T-helper 9 cell (primary cell): Measurements from ENCODE around the gene SLC31A1.
"Not testable (repeated sequence)": the region's sequence is repeated elsewhere in the genome, so short reads cannot be mapped to it uniquely, and the experiment has no call there.

Source experiments
- DNase-seq: peaks from one replicate; pipeline ENCODE4 v3.0.0-alpha.2; 2020

The SLC31A1 gene

DNA sequence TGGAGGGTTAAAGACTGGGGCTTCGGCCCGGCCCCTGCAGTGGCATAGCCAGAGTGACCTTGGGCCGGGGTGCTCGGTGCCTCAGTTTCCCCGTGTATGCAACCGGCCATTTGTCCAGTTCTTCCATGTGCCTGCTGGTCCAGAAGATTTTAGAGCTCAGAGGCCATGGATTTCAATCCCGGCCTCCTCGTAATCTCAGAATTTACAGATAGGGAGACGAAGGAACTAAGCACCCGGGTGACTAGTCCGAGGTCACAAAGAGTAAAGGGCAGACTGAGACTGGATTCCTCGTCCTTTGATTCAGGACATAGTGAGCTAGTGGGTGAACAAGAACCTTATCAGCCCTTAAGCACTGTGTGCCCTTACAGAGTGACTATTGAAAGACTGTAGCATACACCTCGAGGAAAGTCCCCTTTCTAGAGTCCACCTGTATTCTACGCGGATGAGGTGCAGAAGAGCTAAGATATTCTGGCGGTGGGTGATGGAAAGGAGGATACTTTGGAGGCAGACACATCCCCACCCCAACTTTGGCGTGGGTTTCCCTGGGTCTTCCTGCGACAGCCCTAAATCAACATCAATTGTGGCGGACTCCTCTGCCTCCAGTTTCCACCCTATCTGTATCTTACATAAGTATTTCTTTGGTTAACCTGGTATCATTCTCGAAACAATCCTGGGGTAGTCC is 597 bp downstream of the SLC31A1 start:
- no peak for DNase-seq

GRCh38 chr9:113222482-113222841 is 1.1 kb downstream of the SLC31A1 start:
- DNase-seq: no peak

DNA sequence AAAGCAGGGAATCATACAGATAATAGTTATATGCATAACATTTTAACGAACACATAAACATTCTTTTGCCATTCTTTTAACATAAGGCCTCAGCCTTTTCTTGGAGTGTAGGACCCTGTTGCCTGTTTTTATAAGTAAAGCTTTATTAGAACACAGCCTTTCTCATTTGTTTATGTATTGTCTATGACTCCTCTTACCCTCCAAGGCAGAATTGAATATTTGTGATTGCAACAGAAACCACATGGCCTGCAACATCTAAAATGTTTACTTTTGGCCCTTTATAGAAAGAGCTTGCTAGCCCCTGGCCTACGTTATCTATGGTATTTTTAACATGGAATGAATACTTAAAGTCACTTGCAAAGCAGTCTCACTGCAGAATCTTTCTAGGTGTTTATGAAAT is 2.6 kb downstream of the SLC31A1 start:
- DNase-seq: no peak

DNA sequence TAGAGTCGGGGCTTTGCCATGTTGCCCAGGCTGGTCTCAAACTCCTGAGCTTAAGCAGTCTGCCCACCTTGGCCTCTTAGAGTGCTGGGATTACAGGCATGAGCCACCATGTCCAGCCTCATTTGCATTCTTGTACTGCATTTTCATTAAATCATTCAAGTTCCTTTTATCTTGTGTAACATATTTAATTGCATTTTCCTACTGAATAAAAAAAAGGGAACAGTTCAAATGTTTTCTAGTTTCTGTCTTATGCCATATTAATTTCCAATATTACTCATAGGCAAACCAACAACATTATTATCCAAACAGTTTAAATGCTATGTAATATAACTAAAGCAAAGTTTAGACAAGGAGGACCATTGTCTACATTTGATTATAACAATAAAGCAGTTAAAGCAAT is 6.1 kb downstream of the SLC31A1 start:
- DNase-seq: no peak

- DNase-seq: no peak
Measured at GRCh38 chr9:113228130-113228665, 6.9 kb downstream of the SLC31A1 start.

GRCh38 chr9:113231701-113232100 is 10.4 kb downstream of the SLC31A1 start:
- DNase-seq: no peak

DNA sequence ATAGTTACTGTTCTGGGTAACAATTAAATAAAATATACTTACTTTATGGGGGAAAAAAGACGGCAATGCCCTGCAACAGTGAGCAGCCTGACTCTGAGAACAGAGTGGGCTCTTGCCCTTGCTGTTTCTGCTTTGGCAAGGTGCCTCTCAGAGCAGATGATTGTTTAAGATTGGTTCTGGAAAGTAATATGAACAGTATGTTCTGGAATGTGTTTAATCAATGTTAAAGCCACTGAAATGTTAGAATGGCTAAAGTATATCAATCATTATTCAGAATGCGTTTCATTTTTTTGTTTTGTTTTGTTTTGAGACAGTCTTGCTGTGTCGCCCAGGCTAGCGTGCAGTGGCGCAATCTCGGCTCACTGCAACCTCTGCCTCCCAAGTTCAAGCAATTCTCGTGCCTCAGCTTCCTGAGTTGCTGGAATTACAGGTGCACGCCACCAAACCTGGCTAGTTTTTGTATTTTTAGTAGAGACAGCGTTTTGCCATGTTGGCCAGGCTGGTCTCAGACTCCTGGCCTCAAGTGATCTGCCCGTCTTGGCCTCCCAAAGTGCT is 14.4 kb downstream of the SLC31A1 start:
- DNase-seq: not testable (repeated sequence)

DNA sequence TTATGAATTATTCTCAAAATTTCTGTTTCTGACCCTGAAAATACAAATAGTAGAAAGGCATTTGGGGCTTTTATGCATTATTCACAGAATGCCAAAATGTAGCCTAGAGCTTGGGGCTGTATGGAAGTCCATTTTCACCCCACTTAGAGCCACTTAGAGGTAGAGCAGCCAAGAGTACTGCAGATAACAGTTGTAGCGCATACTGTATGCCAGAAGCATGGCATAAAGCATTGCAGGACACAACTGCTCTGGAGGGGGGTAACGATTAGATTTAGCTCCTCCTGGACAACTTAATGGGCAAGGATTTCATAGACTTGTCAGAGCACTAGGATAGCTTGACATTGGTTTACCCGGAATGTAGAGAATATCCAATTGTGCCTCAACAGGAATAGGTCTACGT is 15.7 kb downstream of the SLC31A1 start:
- DNase-seq: no peak

GRCh38 chr9:113238202-113238858 is 17.0 kb downstream of the SLC31A1 start:
- DNase-seq: no peak

- DNase-seq: no peak
Measured at GRCh38 chr9:113238859-113239232, 17.5 kb downstream of the SLC31A1 start.

DNA sequence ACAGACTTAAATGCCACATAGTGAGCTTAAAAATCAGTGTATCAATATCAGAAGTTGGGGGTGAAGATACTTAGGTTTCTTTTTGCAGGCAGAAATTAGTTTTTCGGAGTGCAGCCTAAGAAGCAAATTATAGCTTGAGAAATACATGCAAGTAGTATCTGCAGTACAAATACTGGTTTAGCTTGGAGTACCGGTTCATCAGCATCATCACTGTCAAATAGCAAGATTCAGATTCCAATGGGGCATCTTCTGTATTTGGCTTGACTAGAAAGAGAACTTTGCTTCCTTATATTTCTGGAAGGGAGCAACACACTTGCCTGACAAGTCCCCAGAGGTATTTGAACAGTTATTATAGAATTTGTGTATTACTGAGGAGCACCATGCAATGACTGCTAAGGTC is 19.8 kb downstream of the SLC31A1 start:
- no peak for DNase-seq

DNA sequence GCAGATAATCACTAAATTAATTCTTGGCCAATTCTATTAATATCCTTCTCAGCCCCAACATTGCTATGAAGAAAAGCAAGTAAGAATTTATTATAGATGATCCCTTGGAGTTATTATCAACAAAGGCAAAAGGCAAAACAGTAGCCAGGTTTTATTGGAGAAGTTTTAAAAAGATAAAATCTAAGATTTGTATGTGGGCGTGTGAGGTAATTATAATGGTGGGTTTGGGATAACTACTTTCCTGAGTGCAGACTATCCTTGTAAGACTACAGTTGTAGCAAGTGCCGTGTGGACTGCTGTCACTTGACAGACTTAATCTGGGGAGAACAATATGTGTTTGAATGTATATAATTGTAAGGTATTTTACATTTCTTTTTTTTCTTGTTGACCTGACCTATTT is 23.2 kb downstream of the SLC31A1 start:
- no peak for DNase-seq

GRCh38 chr9:113245894-113246293 is 24.6 kb downstream of the SLC31A1 start:
- DNase-seq: no peak

DNA sequence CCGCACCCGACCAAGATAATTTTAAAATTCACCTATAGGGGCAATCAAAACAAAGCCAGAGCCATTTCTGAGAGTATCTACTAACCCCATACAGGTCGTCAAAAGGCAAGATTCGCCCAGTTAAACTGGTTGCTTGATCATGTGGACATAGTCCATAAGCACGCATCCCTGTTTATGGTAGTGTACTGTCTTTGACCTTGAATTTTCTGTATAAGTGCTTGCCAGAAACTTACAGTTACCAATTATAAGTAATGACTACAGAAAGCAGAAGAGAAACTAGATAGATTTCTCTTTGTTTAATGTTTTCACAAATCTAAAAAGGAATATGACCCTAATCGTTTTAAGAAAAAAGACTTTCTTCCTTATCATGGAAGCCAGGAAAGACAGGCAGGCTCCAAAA is 25.6 kb downstream of the SLC31A1 start:
- DNase-seq: no peak

GRCh38 chr9:113247640-113248039 is 26.3 kb downstream of the SLC31A1 start:
- DNase-seq: no peak

DNA sequence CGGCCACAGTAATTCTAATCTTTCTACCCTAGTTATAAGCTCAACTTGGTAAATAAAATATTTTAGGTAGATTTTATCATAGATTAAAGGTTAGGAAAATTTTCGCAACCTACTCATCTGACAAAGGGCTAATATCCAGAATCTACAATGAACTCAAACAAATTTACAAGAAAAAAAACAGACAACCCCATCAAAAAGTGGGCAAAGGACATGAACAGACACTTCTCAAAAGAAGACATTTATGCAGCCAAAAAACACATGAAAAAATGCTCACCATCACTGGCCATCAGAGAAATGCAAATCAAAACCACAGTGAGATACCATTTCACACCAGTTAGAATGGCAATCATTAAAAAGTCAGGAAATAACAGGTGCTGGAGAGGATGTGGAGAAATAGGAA is 28.3 kb downstream of the SLC31A1 start:
- not testable (repeated sequence) for DNase-seq

- DNase-seq: no peak
Measured at GRCh38 chr9:113250807-113251206, 29.5 kb downstream of the SLC31A1 start.

- no peak for DNase-seq
Measured at GRCh38 chr9:113254991-113255390, 33.6 kb downstream of the SLC31A1 start.

DNA sequence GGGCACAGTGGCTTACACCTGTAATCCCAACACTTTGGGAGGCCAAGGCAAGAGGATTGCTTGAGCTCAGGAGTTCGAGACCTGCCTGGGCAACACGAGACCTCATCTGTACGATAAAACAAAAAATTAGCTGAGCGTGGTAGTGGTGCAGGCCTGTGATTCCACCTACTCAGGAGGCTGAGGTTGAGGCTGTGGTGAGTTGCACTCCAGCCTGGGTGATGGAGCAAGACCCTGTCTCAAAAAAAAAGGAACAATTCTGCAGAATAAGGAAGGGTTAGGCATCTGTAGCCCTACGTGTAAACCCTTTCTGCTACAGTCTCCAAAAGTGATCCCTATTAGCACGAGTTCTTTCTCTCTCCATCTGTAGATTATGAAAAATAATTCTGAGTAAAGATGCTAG is 34.1 kb downstream of the SLC31A1 start:
- no peak for DNase-seq

DNA sequence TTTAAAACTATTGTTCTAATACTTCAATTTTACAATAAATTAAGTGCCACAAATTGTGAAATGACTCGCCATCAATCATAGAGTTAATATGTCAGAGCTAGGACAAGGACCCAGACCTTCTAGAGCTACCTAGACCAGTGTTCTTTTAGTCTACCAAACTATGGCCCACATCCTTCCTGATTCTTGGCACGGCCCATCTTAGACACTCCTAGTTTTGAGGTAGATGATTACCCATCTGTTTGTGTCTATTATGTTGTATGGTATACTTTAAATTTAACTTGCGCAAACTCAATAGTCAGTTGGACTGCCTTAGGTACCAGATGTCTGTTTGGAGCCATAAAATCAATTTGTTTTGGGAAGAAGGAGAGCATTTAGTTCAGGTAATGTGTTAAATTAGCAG is 36.5 kb downstream of the SLC31A1 start:
- no peak for DNase-seq

DNA sequence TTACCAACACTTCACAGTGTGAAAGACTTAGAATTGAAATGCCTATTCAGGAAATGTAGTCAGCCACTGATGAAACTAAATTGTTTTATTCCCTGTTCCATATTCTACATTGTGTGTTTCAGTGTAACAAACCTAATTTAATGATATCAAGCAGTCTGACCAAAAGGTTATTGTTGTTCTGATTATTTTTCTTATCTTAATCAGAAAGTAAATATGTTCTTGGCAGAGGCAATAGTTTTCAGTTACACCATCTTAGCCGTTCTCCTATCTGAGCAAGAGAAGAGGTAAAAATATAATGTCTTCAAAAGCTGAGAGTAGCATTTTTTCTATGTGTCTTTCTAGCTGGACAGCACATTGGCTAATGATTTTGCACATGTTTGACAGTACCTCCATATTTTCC is 36.9 kb downstream of the SLC31A1 start:
- no peak for DNase-seq

DNA sequence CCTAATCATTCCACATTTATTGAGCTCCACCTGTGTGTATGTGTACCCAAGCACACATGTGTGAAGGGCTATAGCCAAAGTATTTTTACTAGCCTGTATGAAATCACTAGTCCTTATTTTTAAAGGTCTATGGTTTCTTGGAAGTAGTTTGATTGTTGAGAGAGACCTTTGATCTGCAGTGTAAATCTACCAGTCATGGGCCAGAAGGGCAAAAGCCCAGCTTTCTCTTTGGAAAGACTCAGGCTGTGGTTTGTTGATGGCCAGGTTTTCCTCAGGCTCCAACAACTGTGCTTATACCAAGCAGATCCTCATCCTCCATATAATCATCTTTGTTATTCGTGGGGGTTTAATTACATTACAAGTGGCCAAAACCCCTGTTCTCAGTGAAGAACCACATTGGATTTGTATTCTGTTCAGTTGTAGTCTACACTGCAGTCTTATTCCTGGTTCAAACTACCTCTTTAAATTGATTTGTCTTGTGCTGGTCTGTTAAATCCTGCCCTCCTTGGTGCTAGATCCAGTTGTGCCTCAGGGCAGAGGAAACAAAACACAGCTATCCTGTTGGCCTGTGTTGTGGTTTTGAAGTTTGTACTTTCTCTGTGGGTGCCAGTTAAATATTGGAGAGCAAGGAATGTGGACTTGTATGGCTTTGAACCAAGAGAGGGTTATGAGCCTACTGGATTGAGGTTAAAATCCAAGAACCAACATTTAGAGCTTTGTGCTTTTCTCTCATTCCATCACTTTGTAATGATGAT is 40.8 kb downstream of the SLC31A1 start:
- DNase-seq: no peak

- DNase-seq: no peak
Measured at GRCh38 chr9:113266174-113266573, 44.8 kb downstream of the SLC31A1 start.
